ENCODE measurements around the gene MYO1C.

MYO1C gene

GRCh38 chr17:1539811-1540210 is 47.3 kb upstream of the MYO1C start:
- no peaks in the 10 kb centered on the region for H3K79me2 ChIP-seq (ENCODE audit: insufficient read depth, low read length)
- no peak overlapping the region for H3K4me3 ChIP-seq (ENCODE audit: low read depth, low read length, poor library complexity, severe bottlenecking)
- H2AFZ ChIP-seq (ENCODE audit: low read length), result no peak overlapping the region
- H3K36me3 ChIP-seq (ENCODE audit: insufficient read depth, low read length), result peaks cover 34% of the 10 kb centered on the region; the same call in 1 of the 2 replicates
- no peak overlapping the region for H3K27ac ChIP-seq (ENCODE audit: low read depth, low read length, poor library complexity, severe bottlenecking)
- H4K20me1 ChIP-seq (ENCODE audit: insufficient read depth, low read length), result no peaks in the 10 kb centered on the region
- H3K27me3 ChIP-seq (ENCODE audit: insufficient read depth, low read length), result no peaks in the 10 kb centered on the region
- no peaks in the 10 kb centered on the region for H3K4me1 ChIP-seq (ENCODE audit: insufficient read depth, low read length, severe bottlenecking)
- H3K9ac ChIP-seq (ENCODE audit: low read length), result no peak overlapping the region
- no peaks in the 10 kb centered on the region for H3F3A ChIP-seq (ENCODE audit: insufficient read depth, low read length)
- no peak overlapping the region for H3K4me2 ChIP-seq (ENCODE audit: low read length)
- no peaks in the 10 kb centered on the region for H3K9me3 ChIP-seq (ENCODE audit: low read length)
- H3K9me2 ChIP-seq (ENCODE audit: low read depth, low read length), result no peaks in the 10 kb centered on the region
- TF ChIP-seq EZH2 (IDR thresholded peaks at IDR 0.05; ENCODE audit: borderline replicate concordance, low read length) (no peak), CTCF (IDR thresholded peaks at IDR 0.05; ENCODE audit: low read length) (no peak)

- H3K27ac ChIP-seq (ENCODE audit: low read depth, low read length, poor library complexity, severe bottlenecking), result no peak overlapping the region
- no peak overlapping the region for H2AFZ ChIP-seq (ENCODE audit: low read length)
- no peak overlapping the region for H3K9ac ChIP-seq (ENCODE audit: low read length)
- no peak overlapping the region for H3K4me3 ChIP-seq (ENCODE audit: low read depth, low read length, poor library complexity, severe bottlenecking)
- H3K27me3 ChIP-seq (ENCODE audit: insufficient read depth, low read length), result no peaks in the 10 kb centered on the region
- TF ChIP-seq EZH2 (IDR thresholded peaks at IDR 0.05; ENCODE audit: borderline replicate concordance, low read length), result no peak
- H3K4me1 ChIP-seq (ENCODE audit: insufficient read depth, low read length, severe bottlenecking), result peaks cover 3% of the 10 kb centered on the region
- no peak overlapping the region for H3K4me2 ChIP-seq (ENCODE audit: low read length)
- H3F3A ChIP-seq (ENCODE audit: insufficient read depth, low read length), result no peaks in the 10 kb centered on the region
- H3K36me3 ChIP-seq (ENCODE audit: insufficient read depth, low read length), result peaks cover 37% of the 10 kb centered on the region; the same call in 1 of the 2 replicates
- no peaks in the 10 kb centered on the region for H3K79me2 ChIP-seq (ENCODE audit: insufficient read depth, low read length)
- H4K20me1 ChIP-seq (ENCODE audit: insufficient read depth, low read length), result no peaks in the 10 kb centered on the region
- H3K9me3 ChIP-seq (ENCODE audit: low read length), result no peaks in the 10 kb centered on the region
- no peaks in the 10 kb centered on the region for H3K9me2 ChIP-seq (ENCODE audit: low read depth, low read length)
Measured at GRCh38 chr17:1535737-1536136, 43.3 kb upstream of the MYO1C start.

- H3K27ac ChIP-seq (ENCODE audit: low read depth, low read length, poor library complexity, severe bottlenecking), result no peak overlapping the region
- H3K79me2 ChIP-seq (ENCODE audit: insufficient read depth, low read length), result no peaks in the 10 kb centered on the region
- H3K36me3 ChIP-seq (ENCODE audit: insufficient read depth, low read length), result peaks cover 40% of the 10 kb centered on the region
- no peaks in the 10 kb centered on the region for H3K9me3 ChIP-seq (ENCODE audit: low read length)
- H3K4me1 ChIP-seq (ENCODE audit: insufficient read depth, low read length, severe bottlenecking), result peaks cover 3% of the 10 kb centered on the region
- TF ChIP-seq CTCF (IDR thresholded peaks at IDR 0.05; ENCODE audit: low read length), result no peak
- TF ChIP-seq EZH2 (IDR thresholded peaks at IDR 0.05; ENCODE audit: borderline replicate concordance, low read length), result no peak
- H2AFZ ChIP-seq (ENCODE audit: low read length), result no peak overlapping the region
- no peak overlapping the region for H3K9ac ChIP-seq (ENCODE audit: low read length)
- H3K4me2 ChIP-seq (ENCODE audit: low read length), result no peak overlapping the region
- no peaks in the 10 kb centered on the region for H3K9me2 ChIP-seq (ENCODE audit: low read depth, low read length)
- H3K4me3 ChIP-seq (ENCODE audit: low read depth, low read length, poor library complexity, severe bottlenecking), result no peak overlapping the region
- H4K20me1 ChIP-seq (ENCODE audit: insufficient read depth, low read length), result no peaks in the 10 kb centered on the region
- no peaks in the 10 kb centered on the region for H3F3A ChIP-seq (ENCODE audit: insufficient read depth, low read length)
- no peaks in the 10 kb centered on the region for H3K27me3 ChIP-seq (ENCODE audit: insufficient read depth, low read length)
Measured at GRCh38 chr17:1533661-1534325, 41.3 kb upstream of the MYO1C start.
